Osteocyte (in vitro differentiated cells): Measurements from ENCODE around the gene SAMD10. TPM values are rescaled to one million over a fixed set of nuclear protein-coding genes. Genes with fewer than 3 reads are reported as not detected.
"Not testable (repeated sequence)": the region's sequence is repeated elsewhere in the genome, so short reads cannot be mapped to it uniquely, and the experiment has no call there.

Experiments
- DNase-seq: peaks from one replicate; pipeline ENCODE4 v3.0.0; 2021; ENCODE audit warnings: mixed read lengths; ENCODE audit not compliant: unreplicated experiment; ENCODE audit errors: extremely low spot score
- H3K27ac Mint-ChIP-seq: one replicate; pipeline ENCODE4 v1.8.0; 2021; ENCODE audit warnings: mild to moderate bottlenecking, mixed read lengths; ENCODE audit not compliant: unreplicated experiment
- H3K27me3 Mint-ChIP-seq: one replicate; pipeline ENCODE4 v1.8.0; 2021; ENCODE audit warnings: mixed read lengths; ENCODE audit not compliant: unreplicated experiment
- H3K36me3 Mint-ChIP-seq: one replicate; pipeline ENCODE4 v1.8.0; 2021; ENCODE audit warnings: mixed read lengths; ENCODE audit not compliant: unreplicated experiment
- H3K4me1 Mint-ChIP-seq: one replicate; pipeline ENCODE4 v1.8.0; 2021; ENCODE audit warnings: mixed read lengths; ENCODE audit not compliant: unreplicated experiment
- H3K4me3 Mint-ChIP-seq: one replicate; pipeline ENCODE4 v1.8.0; 2021; ENCODE audit warnings: mild to moderate bottlenecking, moderate library complexity, mixed read lengths; ENCODE audit not compliant: unreplicated experiment
- H3K9me3 Mint-ChIP-seq: one replicate; pipeline ENCODE4 v1.8.0; 2021; ENCODE audit warnings: mixed read lengths; ENCODE audit not compliant: unreplicated experiment
- CTCF ChIP-seq: fragments of 200-600 bp; sonication (generic); IDR thresholded peaks from 2 replicates; pipeline ENCODE4 v1.5.0; 2021; ENCODE audit warnings: antibody characterized with exemption, mild to moderate bottlenecking, moderate library complexity
- total RNA-seq: library from RNA; stranded (reverse); gene quantifications from 2 replicates; pipeline ENCODE4 v1.2.1, GENCODE V29; 2021

Gene SAMD10
- total RNA-seq, 1 donor from 2014 or later = 3.7 TPM

- no peak for DNase-seq
- no peak for TF ChIP-seq CTCF
- no peaks in the 10 kb centered on the region for H3K27me3 Mint-ChIP-seq
- H3K9me3 Mint-ChIP-seq = no peaks in the 10 kb centered on the region
- no peak overlapping the region for H3K27ac Mint-ChIP-seq
- no peak overlapping the region for H3K4me3 Mint-ChIP-seq
- peaks cover 14% of the 10 kb centered on the region for H3K36me3 Mint-ChIP-seq
- peaks cover 10% of the 10 kb centered on the region for H3K4me1 Mint-ChIP-seq
Measured at GRCh38 chr20:63962426-63963347, 16.8 kb downstream of the SAMD10 start.

GRCh38 chr20:63961664-63962425 is 17.6 kb downstream of the SAMD10 start:
- Mint-ChIP-seq H3K36me3 (peaks cover 12% of the 10 kb centered on the region), H3K27me3 (no peaks in the 10 kb centered on the region), H3K4me3 (no peak overlapping the region), H3K27ac (no peak overlapping the region), H3K9me3 (no peaks in the 10 kb centered on the region), H3K4me1 (peaks cover 13% of the 10 kb centered on the region)
- no peak for DNase-seq
- no peak for TF ChIP-seq CTCF

- H3K9me3 Mint-ChIP-seq, H3K27ac Mint-ChIP-seq, DNase-seq, H3K27me3 Mint-ChIP-seq, H3K4me3 Mint-ChIP-seq: not testable (repeated sequence)
- Mint-ChIP-seq H3K36me3 (peaks cover 11% of the 10 kb centered on the region), H3K4me1 (peaks cover 13% of the 10 kb centered on the region)
Measured at GRCh38 chr20:63960654-63961621, 18.5 kb downstream of the SAMD10 start.

- H3K9me3 Mint-ChIP-seq = no peaks in the 10 kb centered on the region
- no peaks in the 10 kb centered on the region for H3K27me3 Mint-ChIP-seq
- H3K4me3 Mint-ChIP-seq = no peak overlapping the region
- TF ChIP-seq CTCF = no peak
- H3K36me3 Mint-ChIP-seq = peaks cover 11% of the 10 kb centered on the region
- no peak overlapping the region for H3K27ac Mint-ChIP-seq
- H3K4me1 Mint-ChIP-seq = peaks cover 19% of the 10 kb centered on the region
- DNase-seq = no peak
Measured at GRCh38 chr20:63959699-63960075, 19.8 kb downstream of the SAMD10 start.

GRCh38 chr20:63958964-63959698 is 20.3 kb downstream of the SAMD10 start:
- H3K4me3 Mint-ChIP-seq = no peak overlapping the region
- H3K27ac Mint-ChIP-seq = no peak overlapping the region
- no peaks in the 10 kb centered on the region for H3K27me3 Mint-ChIP-seq
- peaks cover 11% of the 10 kb centered on the region for H3K36me3 Mint-ChIP-seq
- no peak for DNase-seq
- TF ChIP-seq CTCF = no peak
- peaks cover 25% of the 10 kb centered on the region for H3K4me1 Mint-ChIP-seq
- H3K9me3 Mint-ChIP-seq = no peaks in the 10 kb centered on the region
